Endothelial cell of umbilical vein (primary cell): ENCODE measurements around the gene SWAP70. TPM values are rescaled to one million over a fixed set of nuclear protein-coding genes. Genes with fewer than 3 reads are reported as not detected.

Source experiments
- BruUV-seq: library from RNA; stranded (reverse); fragments of 400-500 nt; replicated peaks from 2 replicates; lab custom pipeline; 2021; lab: Mats Ljungman, UMichigan
- CTCF ChIA-PET: fragments of 300-600, 350-600 bp; sonication (Branson Sonifier 250); formaldehyde crosslinking; loops from one replicate; lab custom pipeline; 2021; ENCODE audit warnings: antibody characterized with exemption, inconsistent platforms; lab: Charles Lee
- POLR2A ChIA-PET: fragments of 300-600, 350-600 bp; sonication (Branson Sonifier 250); formaldehyde crosslinking; loops from one replicate; lab custom pipeline; 2021; ENCODE audit warnings: antibody characterized with exemption, inconsistent platforms; lab: Charles Lee
- DNase-seq: peaks from one replicate; pipeline ENCODE4 v3.0.0-alpha.2; 2011; ENCODE audit warnings: low read depth, low spot score
- FAIRE-seq: peaks from 2 replicates; lab custom pipeline; 2011; peaks lifted over from hg19 to GRCh38; lab: Jason Lieb, UNC
- H2AFZ ChIP-seq: 2 replicates; pipeline ENCODE4 v1.6.0; 2012; ENCODE audit warnings: low read depth, low read length, control low read depth, inconsistent platforms
- H3K27ac ChIP-seq: 2 replicates; pipeline ENCODE4 v1.5.1; 2011; ENCODE audit warnings: low read depth, mild to moderate bottlenecking, control low read depth, low read length, moderate library complexity; ENCODE audit not compliant: insufficient read depth
- H3K27me3 ChIP-seq, 2 experiments: 2 replicates each; pipeline versions ENCODE4 v1.6.0 to v1.6.1; 2011; ENCODE audit warnings: low read length in 2 of 2, mixed read lengths in 1 of 2; ENCODE audit not compliant: control insufficient read depth in 2 of 2, insufficient read depth in 2 of 2
- H3K36me3 ChIP-seq, 2 experiments: 2 replicates in 1 of 2; 3 replicates in 1 of 2; pipeline ENCODE4 v1.5.1; 2011; ENCODE audit warnings: low read length in 2 of 2, mild to moderate bottlenecking in 1 of 2, moderate library complexity in 1 of 2; ENCODE audit not compliant: control insufficient read depth in 2 of 2, insufficient read depth in 2 of 2; ENCODE audit errors: extremely low read depth in 1 of 2
- H3K4me1 ChIP-seq: 3 replicates; pipeline ENCODE4 v1.5.1; 2011; ENCODE audit warnings: mild to moderate bottlenecking, low read length; ENCODE audit not compliant: control insufficient read depth, insufficient read depth; ENCODE audit errors: extremely low read depth
- H3K4me2 ChIP-seq: 2 replicates; pipeline ENCODE4 v1.6.1; 2011; ENCODE audit warnings: low read length, control low read depth, mixed read lengths; ENCODE audit not compliant: insufficient read depth
- H3K4me3 ChIP-seq, 3 experiments: fragments of 200-600 bp in 1 of 3; sonication (generic), shearing (Covaris generic) in 1 of 3; replicated peaks in 1 of 3; 2 replicates each; pipeline ENCODE4 v1.5.1; 2011 to 2016; ENCODE audit warnings: control low read depth in 3 of 3, low read length in 3 of 3, mild to moderate bottlenecking in 2 of 3, inconsistent platforms in 1 of 3, low read depth in 1 of 3, moderate library complexity in 1 of 3; ENCODE audit not compliant: insufficient read depth in 1 of 3
- H3K79me2 ChIP-seq: 2 replicates; pipeline ENCODE4 v1.6.0; 2012; ENCODE audit warnings: low read length, inconsistent platforms; ENCODE audit not compliant: control insufficient read depth, insufficient read depth
- H3K9ac ChIP-seq: replicated peaks from 2 replicates; pipeline ENCODE3; 2011; ENCODE audit warnings: low read length, control low read depth; ENCODE audit not compliant: insufficient read depth; ENCODE audit errors: extremely low read depth
- H3K9me1 ChIP-seq: replicated peaks from 3 replicates; pipeline ENCODE4 v1.6.0; 2011; ENCODE audit warnings: mild to moderate bottlenecking, low read length; ENCODE audit not compliant: control insufficient read depth, insufficient read depth; ENCODE audit errors: extremely low read depth
- H3K9me3 ChIP-seq: replicated peaks from 2 replicates; pipeline ENCODE4 v1.5.1; 2012; ENCODE audit warnings: low read length, inconsistent platforms; ENCODE audit not compliant: control insufficient read depth, insufficient read depth
- H4K20me1 ChIP-seq: replicated peaks from 2 replicates; pipeline ENCODE3; 2011; ENCODE audit warnings: mild to moderate bottlenecking, low read length; ENCODE audit not compliant: control insufficient read depth, insufficient read depth; ENCODE audit errors: extremely low read depth
- CTCF ChIP-seq, 2 donors: IDR thresholded peaks; 1 replicate in 1 of 2; 2 replicates in 1 of 2; pipeline ENCODE4 v1.5.1; 2011; ENCODE audit warnings: low read length in 2 of 2, mild to moderate bottlenecking in 2 of 2, moderate library complexity in 2 of 2, control low read depth in 1 of 2, inconsistent platforms in 1 of 2, low read depth in 1 of 2; ENCODE audit not compliant: insufficient read depth in 1 of 2; ENCODE audit errors: extremely low read depth in 1 of 2
- EZH2 ChIP-seq: IDR thresholded peaks from 2 replicates; pipeline ENCODE4 v1.6.1; 2012; ENCODE audit warnings: borderline replicate concordance, low read depth, mild to moderate bottlenecking, moderate library complexity, low read length, inconsistent platforms; ENCODE audit not compliant: severe bottlenecking
- FOS ChIP-seq: IDR thresholded peaks from 2 replicates; pipeline ENCODE4 v1.6.1; 2011; ENCODE audit warnings: mild to moderate bottlenecking, low read length, moderate library complexity, borderline replicate concordance; ENCODE audit not compliant: insufficient read depth
- GATA2 ChIP-seq: IDR thresholded peaks from 2 replicates; pipeline ENCODE4 v1.7.0; 2011; ENCODE audit warnings: low read depth, mild to moderate bottlenecking, moderate library complexity, mixed read lengths, low read length; ENCODE audit not compliant: insufficient read length, insufficient read depth
- JUN ChIP-seq: IDR thresholded peaks from 2 replicates; pipeline ENCODE4 v1.6.1; 2011; ENCODE audit warnings: borderline replicate concordance, low read depth; ENCODE audit not compliant: insufficient read length, insufficient read depth
- MAX ChIP-seq: IDR thresholded peaks from 2 replicates; pipeline ENCODE4 v1.6.1; 2011; ENCODE audit not compliant: insufficient read depth, insufficient read length
- MYC ChIP-seq: IDR thresholded peaks from one replicate; pipeline ENCODE4 v1.6.1; 2011; ENCODE audit warnings: mild to moderate bottlenecking, low read depth, low read length
- POLR2A ChIP-seq: IDR thresholded peaks from 2 replicates; pipeline ENCODE4 v1.6.1; 2012; ENCODE audit warnings: low read depth, mild to moderate bottlenecking, control low read depth, low read length
- POLR2AphosphoS5 ChIP-seq: IDR thresholded peaks from 2 replicates; pipeline ENCODE4 v1.6.1; 2012; ENCODE audit warnings: low read depth, mild to moderate bottlenecking, control low read depth, low read length, moderate library complexity; ENCODE audit not compliant: insufficient read depth
- dilution Hi-C: fragments of 300-500 bp; cut with MboI; formaldehyde crosslinking; loops from one replicate; pipeline ENCODE4 v1.15.0; 2019; ENCODE audit warnings: low sequenced_read_pairs; ENCODE audit not compliant: extremely low pct_ligation_motif_present
- intact Hi-C: fragments of 100-400 bp; cut with micrococcal nuclease; formaldehyde crosslinking; loops from one replicate; pipeline ENCODE4 v1.10.0; 2022
- polyA plus RNA-seq, 4 experiments: library from polyadenylated mRNA; depleted of rRNA in 3 of 4; stranded (reverse) in 3 of 4; unstranded in 1 of 4; fragments of >200 nt; gene quantifications; 2 replicates each; pipeline versions ENCODE4 v1.2.1 to v1.2.3, GENCODE V29; 2011 to 2012; ENCODE audit warnings: missing spikeins in 1 of 4
- total RNA-seq: library from RNA; stranded (reverse); gene quantifications from 2 replicates; pipeline ENCODE4 v1.2.3, GENCODE V29; 2021

SWAP70 gene
- total and polyA plus RNA-seq, 2 donors (not counting 3 experiments of a cell fraction or from before 2014, with no cell fraction given) = 52.5 to 165 TPM

DNA sequence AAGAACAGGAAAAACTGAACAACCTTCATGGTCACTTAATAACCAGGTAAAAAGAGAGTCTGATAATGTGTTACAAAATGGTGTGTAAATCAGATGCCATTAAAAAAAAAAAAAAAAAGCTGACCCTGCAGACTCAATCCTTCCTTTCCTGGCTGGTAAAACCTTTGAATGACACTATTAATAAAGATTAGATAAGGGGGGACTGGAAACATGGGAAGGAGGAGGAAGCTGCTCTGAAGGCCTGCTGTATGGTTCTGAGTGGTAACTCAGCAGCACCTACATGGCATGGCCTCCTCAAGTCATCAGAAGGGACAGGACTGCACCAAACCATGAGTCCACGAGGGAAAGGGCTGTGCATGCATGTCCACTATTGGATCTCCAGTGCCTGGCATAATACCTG lies 18.0 kb upstream of the SWAP70 start:
- no peak for FAIRE-seq

More for the DNA sequence above, 18.0 kb upstream of the SWAP70 start:
- no peaks in the 10 kb centered on the region for H3K9me3 ChIP-seq
- H4K20me1 ChIP-seq = no peaks in the 10 kb centered on the region
- no peaks in the 10 kb centered on the region for H3K79me2 ChIP-seq
- H3K9ac ChIP-seq = no peak overlapping the region
- no peaks in the 10 kb centered on the region for H3K27me3 ChIP-seq
- no peaks in the 10 kb centered on the region for H3K4me1 ChIP-seq
- dilution Hi-C loops = no loop called here
- no peaks in the 10 kb centered on the region for H3K36me3 ChIP-seq
- CTCF ChIA-PET = interaction anchor here (0.6 to 0.7 kb wide), 2 partner anchors 10 to 110 kb away, joined by 3 to 4 read pairs; no protein-coding TSS in a partner anchor
- intact Hi-C loops = no loop called here
- no peak for DNase-seq
- no peak overlapping the region for H3K27ac ChIP-seq
- H3K9me1 ChIP-seq = no peaks in the 10 kb centered on the region
- H3K4me2 ChIP-seq = no peak overlapping the region
- no peak for TF ChIP-seq POLR2A
- no peak for TF ChIP-seq CTCF (IDR thresholded peaks at IDR 0.05; ENCODE audit: extremely low read depth in 1 of 2, insufficient read depth in 1 of 2, low read depth in 1 of 2, low read length in 2 of 2)
- TF ChIP-seq MAX = no peak
- no peak for TF ChIP-seq JUN
- TF ChIP-seq POLR2AphosphoS5 = no peak
- TF ChIP-seq GATA2 = no peak
- no peak for TF ChIP-seq FOS
- TF ChIP-seq MYC = no peak
- no peak for TF ChIP-seq EZH2
- no peak overlapping the region for H2AFZ ChIP-seq
- no peak overlapping the region for H3K4me3 ChIP-seq
- POLR2A ChIA-PET = no interaction called here
- BruUV-seq = no TSS peak
